NCI-H1092 treated with DMSO at 0.1 percent for 48 hours (cell line): ENCODE measurements around the gene NACC1.
"Not testable (repeated sequence)": the region's sequence is repeated elsewhere in the genome, so short reads cannot be mapped to it uniquely, and the experiment has no call there.

Experiments
- DNase-seq: peaks from one replicate; lab custom pipeline; 2025; lab: John Stamatoyannopoulos, UW

Gene NACC1

GRCh38 chr19:13146763-13147563, 28.9 kb downstream of the NACC1 start:
- DNase-seq = no peak

GRCh38 chr19:13149173-13149627, 31.1 kb downstream of the NACC1 start:
- DNase-seq = not testable (repeated sequence)

- peak; percentile 63 for DNase-seq
Observed at GRCh38 chr19:13149628-13150186, 31.6 kb downstream of the NACC1 start.

- peak; percentile 93 for DNase-seq
Observed at GRCh38 chr19:13150187-13150930, 32.3 kb downstream of the NACC1 start, which contains the start of the genes IER2 and STX10. Gene IER2, plus strand, starts transcription at chr19:13150411. Its CDS starts 2,776 bp downstream, at chr19:13153187. Gene STX10, minus strand, starts transcription at chr19:13150375. Its CDS starts 202 bp downstream, at chr19:13150173.

GRCh38 chr19:13150931-13151604, 33.0 kb downstream of the NACC1 start:
- no peak for DNase-seq

- DNase-seq = peak; percentile 96
Observed at GRCh38 chr19:13151605-13152355, 33.7 kb downstream of the NACC1 start.

GRCh38 chr19:13152356-13152973, 34.4 kb downstream of the NACC1 start:
- DNase-seq = no peak

GRCh38 chr19:13152974-13153568, 35.0 kb downstream of the NACC1 start:
- peak; percentile 91 for DNase-seq

- DNase-seq = peak; percentile 40
Observed at GRCh38 chr19:13153569-13154240, 35.6 kb downstream of the NACC1 start.

GRCh38 chr19:13154241-13154778, 36.2 kb downstream of the NACC1 start:
- peak; percentile 20 for DNase-seq

- DNase-seq = peak; percentile 6
Observed at GRCh38 chr19:13154911-13155471, 36.9 kb downstream of the NACC1 start.

GRCh38 chr19:13155472-13156359, 37.7 kb downstream of the NACC1 start:
- no peak for DNase-seq

- no peak for DNase-seq
Observed at GRCh38 chr19:13159713-13160112, 41.6 kb downstream of the NACC1 start.

GRCh38 chr19:13160557-13160956, 42.5 kb downstream of the NACC1 start:
- no peak for DNase-seq

GRCh38 chr19:13162724-13163608, 44.9 kb downstream of the NACC1 start:
- peak; percentile 89 for DNase-seq

GRCh38 chr19:13163609-13164342, 45.7 kb downstream of the NACC1 start:
- DNase-seq = peak; percentile 36
